SKM-1 treated with dmso at 0.1 percent for 144 hours (cell line): ENCODE data around the gene WDR20.
"Not testable (repeated sequence)": the region's sequence is repeated elsewhere in the genome, so short reads cannot be mapped to it uniquely, and the experiment has no call there.

Source experiments
- DNase-seq: peaks from one replicate; lab custom pipeline; 2025; ENCODE audit not compliant: unreplicated experiment; lab: John Stamatoyannopoulos, UW

Gene WDR20

DNA sequence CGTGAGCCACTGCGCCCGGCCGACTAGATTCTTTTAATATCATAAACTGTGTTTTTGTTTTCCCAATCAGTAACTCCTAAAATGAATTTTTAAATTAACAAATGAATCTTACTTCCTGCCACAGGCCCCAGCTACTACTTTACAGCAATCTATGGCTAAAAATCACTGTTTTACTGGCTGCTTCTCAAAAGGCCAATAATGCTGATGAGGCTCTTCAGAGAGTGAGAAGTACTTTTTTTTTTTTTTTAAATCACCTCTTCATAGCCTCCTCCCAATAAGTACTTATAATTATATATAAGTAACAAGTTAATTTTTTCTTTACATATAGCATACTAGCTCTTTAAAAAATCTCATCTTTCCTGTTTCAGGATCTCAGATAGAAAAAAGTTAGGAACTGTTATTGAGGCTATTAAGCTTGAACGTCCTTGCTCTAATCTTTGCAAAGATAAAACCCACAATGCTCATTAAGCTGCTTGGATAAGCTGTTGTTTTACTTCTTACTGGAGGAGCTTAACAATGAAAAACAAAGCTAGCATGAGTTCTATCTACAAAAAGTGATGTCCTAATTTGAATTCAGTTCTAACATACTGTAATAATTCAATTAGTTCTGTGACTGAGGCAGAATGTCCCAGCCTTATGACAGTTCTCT is 12.8 kb upstream of the WDR20 start:
- DNase-seq: no peak

DNA sequence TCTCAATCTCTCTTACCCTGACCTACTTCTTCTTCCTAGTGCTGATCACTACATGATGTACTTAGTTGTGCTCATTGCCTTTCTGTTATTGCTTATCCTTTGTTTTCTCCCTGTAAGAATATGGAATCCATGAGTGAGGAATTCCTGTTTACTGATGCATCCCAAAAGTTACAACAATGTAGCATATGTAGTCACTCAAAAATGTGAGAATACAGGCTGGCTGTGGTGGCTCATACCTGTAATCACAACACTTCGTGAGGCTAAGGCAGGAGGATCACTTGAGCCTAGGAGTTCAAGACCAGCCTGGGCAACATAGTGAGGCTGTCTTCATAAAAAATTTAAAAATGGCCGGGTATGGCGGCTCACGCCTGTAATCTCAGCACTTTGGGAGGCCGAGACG is 8.0 kb upstream of the WDR20 start:
- DNase-seq: no peak

DNA sequence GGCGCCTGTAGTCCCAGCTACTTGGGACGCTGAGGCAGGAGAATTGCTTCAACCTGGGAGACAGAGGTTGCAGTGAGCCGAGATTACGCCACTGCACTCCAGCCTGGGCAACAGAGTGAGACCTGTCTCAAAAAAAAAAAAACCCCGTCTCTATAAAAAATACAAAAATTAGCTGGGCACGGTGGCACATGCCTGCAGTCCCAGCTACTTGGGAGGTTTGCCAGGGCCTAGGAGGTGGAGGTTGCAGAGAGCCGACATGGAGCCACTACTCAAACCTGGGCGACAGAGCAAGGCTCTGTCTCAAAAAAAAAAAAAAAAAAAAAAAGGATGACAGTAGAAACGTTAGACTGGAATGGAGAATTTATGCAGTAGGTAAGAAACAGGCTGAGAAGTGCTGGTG is 5.7 kb upstream of the WDR20 start:
- DNase-seq: not testable (repeated sequence)

DNA sequence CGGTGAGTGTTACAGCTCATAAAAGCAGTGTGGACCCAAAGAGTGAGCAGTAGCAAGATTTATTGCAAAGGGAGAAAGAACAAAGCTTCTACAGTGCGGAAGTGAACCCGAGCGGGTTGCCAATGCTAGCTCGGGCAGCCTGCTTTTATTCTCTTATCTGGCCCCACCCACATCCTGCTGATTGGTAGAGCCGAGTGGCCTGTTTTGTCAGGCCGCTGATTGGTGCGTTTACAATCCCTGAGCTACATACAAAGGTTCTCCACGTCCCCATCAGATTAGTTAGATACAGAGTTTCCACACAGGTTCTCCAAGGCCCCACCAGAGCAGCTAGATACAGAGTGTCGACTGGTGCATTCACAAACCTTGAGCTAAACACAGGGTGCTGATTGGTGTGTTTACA is 5.0 kb upstream of the WDR20 start:
- DNase-seq: not testable (repeated sequence)

DNA sequence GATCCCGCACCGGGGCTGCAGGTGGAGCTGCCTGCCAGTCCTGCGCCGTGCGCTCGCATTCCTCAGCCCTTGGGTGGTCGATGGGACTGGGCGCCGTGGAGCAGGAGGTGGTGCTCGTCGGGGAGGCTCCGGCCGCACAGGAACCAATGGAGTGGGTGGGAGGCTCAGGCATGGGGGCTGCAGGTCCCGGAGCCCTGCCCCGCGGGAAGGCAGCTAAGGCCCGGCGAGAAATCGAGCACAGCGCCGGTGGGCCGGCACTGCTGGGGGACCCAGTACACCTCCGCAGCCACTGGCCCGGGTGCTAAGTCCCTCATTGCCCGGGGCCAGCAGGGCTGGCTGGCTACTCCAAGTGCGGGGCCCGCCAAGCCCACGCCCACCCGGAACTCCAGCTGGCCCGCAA is 4.2 kb upstream of the WDR20 start:
- not testable (repeated sequence) for DNase-seq

DNA sequence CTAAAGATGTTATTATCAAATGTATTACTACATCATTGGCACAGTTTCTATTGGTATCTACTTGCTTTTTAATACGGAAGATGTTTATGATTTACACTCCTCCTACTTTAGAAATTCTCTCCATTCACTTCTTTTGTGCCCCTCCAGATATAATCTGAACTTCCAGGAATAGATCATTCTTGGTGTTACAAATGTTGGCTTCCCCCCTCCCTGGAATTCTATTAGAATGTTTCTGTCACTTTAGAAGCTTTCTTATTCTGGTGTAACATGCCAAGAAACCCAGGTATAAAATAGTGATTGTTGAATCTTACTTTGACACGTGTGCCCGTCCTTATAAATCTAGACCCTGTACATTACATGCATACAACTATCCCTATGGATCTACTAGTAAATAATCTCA is 1.2 kb upstream of the WDR20 start:
- DNase-seq: no peak

DNA sequence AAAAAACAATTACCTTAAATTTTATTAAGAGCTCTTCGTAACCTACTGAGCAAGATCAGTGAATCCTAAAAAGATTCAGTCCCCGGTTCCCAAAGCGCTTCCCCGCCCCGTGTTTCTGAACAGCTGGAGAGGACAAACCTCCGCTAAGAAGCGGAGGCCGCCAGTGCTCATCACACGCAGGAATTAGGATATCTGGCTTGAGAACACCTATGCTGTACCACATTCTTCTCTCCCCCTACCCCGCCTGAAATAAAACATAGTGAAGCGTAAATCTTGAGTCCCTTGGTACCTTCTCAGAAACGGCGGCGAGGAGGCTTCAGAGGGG is 774 bp upstream of the WDR20 start:
- DNase-seq: no peak

DNA sequence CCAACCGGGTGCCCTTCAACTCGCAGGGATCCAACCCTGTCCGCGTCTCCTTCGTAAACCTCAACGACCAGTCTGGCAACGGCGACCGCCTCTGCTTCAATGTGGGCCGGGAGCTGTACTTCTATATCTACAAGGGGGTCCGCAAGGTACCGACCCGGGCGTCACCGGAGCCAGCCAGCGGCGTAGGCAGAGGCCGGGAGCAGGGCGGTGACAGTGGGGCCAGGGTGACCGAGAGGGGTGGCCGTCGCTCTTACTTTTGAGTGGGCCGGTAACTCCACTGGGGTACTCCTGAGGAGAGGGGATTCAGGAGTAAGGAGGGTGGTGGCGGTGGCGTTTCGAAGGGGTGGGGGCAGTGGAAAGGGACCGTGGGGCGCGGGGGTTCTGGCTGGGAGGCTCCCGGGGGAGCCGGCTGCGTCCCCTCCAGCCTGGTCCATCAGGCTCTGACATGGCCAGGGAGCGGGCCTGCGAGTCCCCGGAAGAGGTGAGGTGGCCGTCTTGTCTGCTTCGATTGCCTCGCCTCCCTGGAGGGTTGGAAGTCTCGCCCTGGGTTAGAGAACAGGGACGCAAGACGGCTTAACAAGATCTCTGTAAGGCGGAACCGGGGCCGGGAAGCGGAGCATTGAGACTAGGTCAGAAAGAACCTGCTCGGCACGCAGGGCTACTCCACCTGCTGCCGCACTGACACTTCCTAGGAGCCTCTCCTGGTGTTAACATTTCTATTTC is 491 bp downstream of the WDR20 start:
- no peak for DNase-seq

DNA sequence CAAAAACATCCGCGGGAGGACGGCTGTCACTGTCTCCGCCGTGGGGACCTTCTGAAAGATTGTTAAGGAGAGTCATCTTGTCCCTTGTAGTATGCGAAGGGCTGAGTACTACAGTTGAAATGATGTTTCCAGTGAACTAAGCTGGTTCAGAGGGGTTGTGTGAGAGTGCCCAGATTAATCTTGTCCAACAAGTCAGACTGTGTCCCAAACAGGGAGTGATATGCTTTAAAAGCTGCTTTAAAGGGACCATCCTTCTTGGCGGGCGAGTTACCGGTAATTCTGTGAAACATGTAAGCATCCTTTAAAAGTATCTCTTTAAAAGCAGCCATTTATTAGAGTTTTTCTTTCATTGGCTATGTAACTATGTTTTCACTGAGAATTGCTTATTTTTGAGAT is 1.1 kb downstream of the WDR20 start:
- DNase-seq: no peak

DNA sequence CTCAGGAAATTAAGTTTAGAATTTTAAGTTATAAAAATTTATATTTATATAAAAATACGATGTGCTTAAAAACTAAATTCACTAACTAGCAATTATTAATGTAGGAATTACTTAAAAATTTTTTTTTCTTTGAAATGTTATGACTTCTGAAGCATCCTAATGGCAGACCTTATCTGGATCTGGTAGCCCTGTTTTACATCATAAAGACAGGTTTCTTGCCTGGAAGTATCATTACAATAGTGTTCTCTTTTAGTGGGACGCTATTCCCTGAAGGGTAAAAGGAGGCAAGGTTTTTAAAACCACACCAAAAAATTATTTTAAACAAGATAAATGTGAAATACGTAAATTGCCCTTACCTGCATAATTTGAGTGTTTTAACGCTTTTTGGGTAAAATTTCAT is 2.1 kb downstream of the WDR20 start:
- DNase-seq: no peak

DNA sequence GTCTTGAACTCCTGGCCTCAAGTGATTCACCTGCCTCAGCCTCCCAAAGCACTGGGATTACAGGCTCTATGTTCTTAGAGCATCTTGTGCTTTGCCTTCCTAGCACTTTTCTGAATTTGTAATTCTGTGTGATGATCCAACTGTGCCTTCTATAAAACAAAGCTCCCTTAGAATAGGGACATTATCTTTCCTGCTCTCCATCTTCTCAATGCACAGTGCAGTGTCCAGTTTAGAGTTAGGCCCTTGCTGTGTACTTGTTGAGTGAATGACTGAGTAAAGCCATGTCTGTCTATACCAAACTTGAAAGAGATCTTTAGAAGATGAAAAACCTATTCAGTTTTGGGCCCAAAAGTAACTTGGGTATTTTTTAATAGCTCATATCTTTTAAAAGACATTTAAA is 5.2 kb downstream of the WDR20 start:
- no peak for DNase-seq

DNA sequence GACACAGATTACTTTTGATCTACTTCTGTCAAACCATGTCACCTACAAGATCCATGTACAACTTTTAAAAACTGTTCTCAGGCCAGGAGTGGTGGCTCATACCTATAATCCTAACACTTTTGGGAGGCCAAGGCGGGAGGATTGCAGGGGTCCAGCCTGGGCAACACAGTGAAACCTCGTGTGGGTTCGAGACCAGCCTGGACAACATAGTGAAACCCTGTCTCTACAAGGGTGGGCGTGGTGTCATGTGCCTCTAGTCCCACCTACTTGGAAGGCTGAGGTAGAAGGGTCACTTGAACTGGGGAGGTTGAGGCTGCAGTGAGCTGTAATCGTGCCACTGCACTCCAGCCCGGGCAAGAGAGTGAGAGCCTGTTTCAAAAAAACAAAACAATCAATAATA is 5.7 kb downstream of the WDR20 start:
- no peak for DNase-seq

DNA sequence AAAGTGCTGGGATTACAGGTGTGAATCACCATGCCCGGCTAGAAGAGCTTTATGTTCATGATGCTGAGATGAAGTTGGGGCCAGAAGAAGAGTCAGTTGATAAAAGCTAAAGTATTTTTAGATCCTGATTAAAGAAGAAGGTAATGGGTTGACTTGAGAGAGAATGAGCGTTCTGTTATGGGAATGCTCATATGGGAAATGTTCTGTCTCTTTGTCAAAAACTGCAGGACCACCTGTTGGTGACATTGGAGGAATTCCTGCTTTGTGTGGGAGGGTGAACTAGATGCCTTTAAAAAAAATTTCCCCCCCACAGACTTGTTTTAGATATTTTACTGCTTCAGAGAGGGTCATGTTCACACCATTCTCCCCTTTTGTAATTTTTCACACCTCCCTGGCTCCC is 6.7 kb downstream of the WDR20 start:
- DNase-seq: no peak

DNA sequence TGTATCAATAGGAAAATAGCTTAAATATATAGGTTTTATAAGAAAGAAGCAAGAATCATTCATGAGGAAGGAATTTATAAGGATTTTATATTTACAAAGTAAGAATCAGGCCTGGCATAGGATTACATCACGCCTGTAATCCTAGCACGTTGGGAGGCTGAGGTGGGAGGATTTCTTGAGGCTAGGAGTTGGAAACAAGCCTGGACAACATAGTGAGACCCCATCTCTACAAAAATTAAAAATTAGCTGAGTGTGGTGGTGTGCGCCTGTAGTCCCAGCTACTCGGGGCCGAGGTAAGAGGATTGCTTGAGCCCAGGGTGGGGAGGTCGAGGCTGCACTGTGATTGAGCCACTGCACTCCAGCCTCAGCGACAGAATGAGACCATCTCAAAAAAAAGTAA is 10.4 kb downstream of the WDR20 start:
- no peak for DNase-seq

DNA sequence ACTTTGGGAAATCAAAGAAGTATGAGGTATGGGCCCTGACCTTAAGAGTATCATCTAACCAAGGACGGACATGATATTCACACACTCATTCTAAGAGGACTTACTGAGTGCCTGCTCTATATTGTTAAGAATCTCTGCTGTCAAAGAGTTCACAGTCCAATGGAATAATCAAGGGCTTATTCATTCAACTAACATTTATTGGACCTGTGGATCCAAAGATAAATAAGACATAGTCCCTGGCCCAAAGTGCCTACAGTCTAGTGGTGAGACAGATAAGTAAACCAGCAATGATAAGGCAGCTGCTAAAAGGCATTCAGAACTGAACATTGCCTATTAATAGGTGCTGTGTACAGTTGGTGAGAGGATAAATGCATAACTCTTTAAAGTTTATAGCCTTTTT is 11.0 kb downstream of the WDR20 start:
- no peak for DNase-seq

DNA sequence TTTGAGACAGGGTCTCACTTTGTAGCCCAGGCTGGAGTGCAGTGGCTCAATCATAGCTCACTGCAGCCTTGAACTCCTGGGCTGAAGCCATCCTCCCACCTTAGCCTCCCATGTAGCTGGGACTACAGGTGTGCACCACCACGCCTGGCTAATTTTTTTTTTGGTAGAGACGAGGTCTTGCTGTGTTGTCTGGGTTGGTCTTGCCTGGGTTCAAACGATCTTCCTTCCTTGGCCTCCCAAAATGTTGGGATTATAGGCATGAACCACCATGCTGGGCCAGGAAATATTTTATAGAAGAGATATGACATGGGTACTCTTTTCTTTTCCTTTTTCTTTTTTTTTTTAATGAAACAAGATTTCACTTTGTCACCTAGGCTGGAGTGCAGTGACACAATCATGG is 11.7 kb downstream of the WDR20 start:
- DNase-seq: not testable (repeated sequence)

DNA sequence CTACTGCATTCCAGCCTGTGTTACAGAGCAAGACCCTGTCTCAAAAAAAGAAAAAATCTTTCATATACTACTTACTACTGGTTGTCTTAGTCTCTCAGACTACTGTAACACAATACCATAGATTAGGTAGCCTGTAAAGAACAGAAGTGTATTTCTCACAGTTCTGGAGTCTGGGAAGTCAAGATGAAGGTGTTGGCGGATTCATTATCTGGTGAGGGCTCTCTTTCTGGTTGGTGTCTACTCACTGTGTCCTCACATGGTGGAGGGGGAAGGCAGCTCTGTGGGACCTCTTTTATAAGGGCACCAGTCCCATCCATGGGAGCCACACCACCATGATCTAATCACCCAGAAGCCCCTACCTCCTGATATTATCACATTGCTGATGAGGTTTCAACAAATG is 14.4 kb downstream of the WDR20 start:
- DNase-seq: no peak

DNA sequence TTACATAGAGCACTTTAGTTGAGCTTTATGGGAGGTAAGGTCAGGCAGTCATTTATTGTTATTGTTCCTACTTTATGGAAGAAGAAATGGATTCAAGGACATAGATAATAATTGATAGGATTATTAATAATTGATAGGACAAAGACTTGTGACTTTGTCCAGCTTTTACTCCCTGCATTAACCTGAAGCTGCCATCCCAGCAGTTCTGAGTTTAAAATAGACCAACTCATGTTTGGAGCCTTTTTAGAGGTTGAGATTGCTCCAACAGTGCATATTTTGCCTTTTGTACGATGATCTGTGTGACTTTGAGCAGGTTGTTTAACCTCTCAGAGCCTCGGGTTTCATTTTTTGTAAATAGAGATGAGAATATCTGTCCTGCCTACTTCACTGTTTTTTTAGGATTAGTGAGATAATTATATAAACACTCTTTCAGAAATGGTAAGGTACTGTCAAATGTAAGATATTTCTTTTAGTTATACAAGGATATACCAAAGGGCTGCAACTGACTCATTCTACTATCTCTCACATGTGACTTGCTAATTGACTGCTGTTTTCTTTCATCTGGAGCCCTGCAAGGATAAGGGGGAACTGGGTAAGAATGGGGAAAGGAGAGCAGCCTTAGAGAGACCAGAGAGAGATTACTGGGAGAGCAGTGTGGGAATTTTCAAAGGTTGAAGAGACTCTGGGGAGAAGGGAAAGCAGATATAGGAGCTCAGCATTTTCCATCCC is 15.3 kb downstream of the WDR20 start:
- DNase-seq: no peak

DNA sequence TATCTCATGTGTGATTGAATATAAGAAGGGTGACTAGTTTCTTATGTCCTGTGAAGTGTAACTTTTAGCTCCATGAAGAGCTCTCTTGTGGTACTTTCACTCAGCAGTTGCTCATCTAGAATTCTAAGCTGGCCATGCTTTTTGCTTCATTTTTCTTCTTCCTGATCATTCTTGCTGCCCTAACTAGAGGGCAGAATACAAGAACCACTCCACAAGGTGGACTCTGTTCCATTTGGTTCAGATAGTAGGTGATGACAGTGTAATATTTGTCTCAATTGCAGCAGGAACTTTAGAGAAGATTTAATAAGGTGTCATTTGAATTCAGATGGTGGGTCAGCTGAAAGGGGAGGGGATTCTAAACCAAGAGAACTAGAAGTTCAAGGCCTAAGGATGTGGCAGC is 17.6 kb downstream of the WDR20 start:
- no peak for DNase-seq

DNA sequence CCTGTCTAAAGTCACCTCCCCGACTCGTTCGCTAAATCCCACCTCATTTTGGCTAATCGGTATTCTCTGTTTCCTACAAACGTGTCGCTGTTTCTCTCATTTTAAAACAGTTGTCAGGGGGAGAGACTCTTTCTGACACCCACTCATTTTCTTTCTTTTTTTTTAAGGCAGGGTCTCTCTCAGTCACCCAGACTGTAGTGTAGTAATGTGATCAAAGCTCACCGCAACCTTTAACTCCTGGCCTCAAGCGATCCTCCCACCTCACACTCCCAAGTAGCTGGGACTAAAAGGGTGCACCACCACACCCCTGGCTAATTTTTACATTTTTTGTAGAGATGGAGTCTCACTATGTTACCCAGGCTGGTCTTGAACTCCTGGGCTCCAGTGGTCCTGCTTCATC is 19.1 kb downstream of the WDR20 start:
- no peak for DNase-seq

DNA sequence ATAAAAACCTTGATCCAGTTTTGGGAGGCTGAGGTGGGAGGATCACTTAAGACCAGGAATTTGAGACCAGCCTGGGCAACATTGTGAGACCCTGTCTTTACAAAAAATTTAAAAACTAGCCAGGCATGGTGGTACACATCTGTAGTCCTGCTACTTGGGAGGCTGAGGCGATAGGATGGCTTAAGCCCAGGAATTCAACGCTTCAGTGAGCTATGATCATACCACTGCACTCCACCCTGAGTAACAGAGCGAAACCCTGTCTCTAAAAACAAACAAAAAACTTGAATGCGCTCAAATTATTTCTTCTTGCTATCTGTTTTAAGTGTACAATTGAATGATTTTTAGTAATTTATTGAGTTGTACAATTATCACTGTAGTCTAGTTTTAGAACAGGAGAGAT is 20.1 kb downstream of the WDR20 start:
- DNase-seq: no peak

DNA sequence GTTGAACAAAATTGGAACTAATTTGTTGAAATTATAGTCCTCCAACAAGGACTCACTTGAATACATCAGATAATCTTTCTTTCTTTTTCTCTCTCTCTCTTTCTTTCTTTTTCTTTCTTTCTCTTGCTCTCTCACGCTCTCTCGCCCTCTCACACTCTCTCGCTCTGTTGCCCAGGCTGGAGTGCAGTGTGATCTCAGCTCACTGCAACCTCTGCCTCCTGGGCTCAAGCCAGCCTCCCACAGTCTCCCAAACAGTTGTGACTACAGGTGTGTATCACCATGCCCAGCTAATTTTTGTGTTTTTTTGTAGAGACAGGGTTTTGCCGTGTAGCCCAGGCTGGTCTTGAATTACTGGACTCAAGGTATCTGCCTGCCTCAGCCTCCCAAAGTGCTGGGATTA is 22.8 kb downstream of the WDR20 start:
- no peak for DNase-seq

DNA sequence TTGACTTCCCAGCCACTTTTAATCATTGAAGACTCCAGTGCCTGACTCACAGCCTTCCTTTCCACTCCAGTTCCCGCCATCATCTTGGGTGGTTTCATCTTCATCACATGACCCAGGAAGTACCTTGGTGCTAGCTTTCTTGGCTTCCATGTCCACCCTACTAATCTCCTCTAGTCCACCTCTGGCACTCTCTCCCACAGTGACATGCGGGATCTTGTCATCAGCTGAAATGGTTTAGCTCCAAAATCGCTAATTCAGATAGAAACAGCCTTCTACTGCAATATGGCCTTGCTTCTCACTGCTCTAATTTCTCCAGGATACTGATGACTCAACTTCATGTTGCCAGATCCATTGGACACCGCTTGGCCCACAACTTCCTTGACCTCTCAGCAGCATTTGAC is 24.5 kb downstream of the WDR20 start:
- no peak for DNase-seq
